Measurements from ENCODE around the gene GPRIN3.

GPRIN3 gene

DNA sequence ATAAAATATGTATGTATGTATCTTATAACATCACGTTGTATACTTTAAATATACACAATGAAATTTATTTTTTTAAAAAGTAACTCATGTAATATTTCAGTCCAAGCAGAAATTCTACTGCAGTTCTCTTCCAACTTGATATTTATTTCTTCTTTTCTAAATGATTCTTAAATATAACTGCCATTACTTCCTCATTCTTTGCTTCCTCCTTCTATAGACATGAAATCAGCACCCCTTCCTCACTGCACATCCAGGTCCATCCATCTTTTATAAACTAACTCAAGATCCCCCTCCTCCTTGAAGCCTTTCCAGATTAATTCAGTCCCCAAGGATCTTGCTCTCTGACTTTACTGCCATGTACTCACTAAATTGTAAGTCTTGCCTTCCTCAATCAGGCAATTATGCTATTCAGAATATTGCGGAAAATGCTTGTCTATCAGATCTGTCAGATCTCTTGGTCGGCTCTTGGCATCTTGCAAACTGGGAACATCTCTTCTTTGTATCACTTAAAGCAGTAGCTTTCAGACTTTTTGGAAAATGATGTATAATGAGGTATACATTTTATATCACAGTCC, 3.7 kb downstream of the GPRIN3 start:
- H3K4me3 ChIP-seq (ENCODE audit: low read length in 2 of 2) = peak overlapping the region; percentile 1 to 27

DNA sequence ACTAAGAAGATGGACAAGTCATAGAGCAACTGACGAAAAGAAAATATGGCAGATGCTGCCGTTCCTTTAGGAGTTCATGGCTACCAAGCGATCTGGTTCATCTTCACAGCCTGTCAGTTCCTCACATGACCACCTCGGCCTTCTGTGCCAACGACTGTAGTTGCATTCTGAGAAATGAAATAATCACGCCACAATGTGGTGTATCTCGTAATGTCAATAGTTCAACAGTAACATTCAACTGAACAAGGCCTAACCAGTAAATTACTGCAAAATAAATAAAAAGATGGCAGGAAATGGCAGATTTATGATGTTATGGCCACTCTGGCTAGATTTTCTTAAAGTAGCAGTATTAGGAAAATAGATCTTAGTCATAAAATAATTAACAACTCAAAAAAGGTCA, 4.4 kb downstream of the GPRIN3 start:
- no peaks in the 10 kb centered on the region for H3K9me3 ChIP-seq (ENCODE audit: control insufficient read depth in 2 of 2, low read length in 2 of 2)
- H3K9ac ChIP-seq (ENCODE audit: low read depth in 1 of 2, low read length in 2 of 2) = no peak overlapping the region
- peaks cover 22 to 52% of the 10 kb centered on the region in 2 donors for H3K4me1 ChIP-seq (ENCODE audit: control insufficient read depth in 2 of 2, insufficient read depth in 2 of 2, low read length in 2 of 2)
- H3K36me3 ChIP-seq (ENCODE audit: control insufficient read depth in 2 of 2, insufficient read depth in 2 of 2, low read length in 2 of 2) = no peaks in the 10 kb centered on the region
- H3K27me3 ChIP-seq (ENCODE audit: control insufficient read depth in 2 of 2, insufficient read depth in 2 of 2, low read length in 2 of 2) = no peaks in the 10 kb centered on the region
- H3K4me3 ChIP-seq (ENCODE audit: low read length in 2 of 2) = peak overlapping the region; percentile 41 to 53
- peak overlapping the region; percentile 53 to 71 for H3K27ac ChIP-seq (ENCODE audit: low read depth in 2 of 2, low read length in 2 of 2)

More for the DNA sequence above, 3.7 kb downstream of the GPRIN3 start:
- Histone ChIP-seq H3K27ac (ENCODE audit: low read depth in 2 of 2, low read length in 2 of 2) (peak overlapping the region in 1 of 2 donors; percentile 45), H3K27me3 (ENCODE audit: control insufficient read depth in 2 of 2, insufficient read depth in 2 of 2, low read length in 2 of 2) (no peaks in the 10 kb centered on the region), H3K9me3 (ENCODE audit: control insufficient read depth in 2 of 2, low read length in 2 of 2) (no peaks in the 10 kb centered on the region), H3K4me1 (ENCODE audit: control insufficient read depth in 2 of 2, insufficient read depth in 2 of 2, low read length in 2 of 2) (peaks cover 21 to 45% of the 10 kb centered on the region in 2 donors), H3K36me3 (ENCODE audit: control insufficient read depth in 2 of 2, insufficient read depth in 2 of 2, low read length in 2 of 2) (no peaks in the 10 kb centered on the region), H3K9ac (ENCODE audit: low read depth in 1 of 2, low read length in 2 of 2) (no peak overlapping the region)

DNA sequence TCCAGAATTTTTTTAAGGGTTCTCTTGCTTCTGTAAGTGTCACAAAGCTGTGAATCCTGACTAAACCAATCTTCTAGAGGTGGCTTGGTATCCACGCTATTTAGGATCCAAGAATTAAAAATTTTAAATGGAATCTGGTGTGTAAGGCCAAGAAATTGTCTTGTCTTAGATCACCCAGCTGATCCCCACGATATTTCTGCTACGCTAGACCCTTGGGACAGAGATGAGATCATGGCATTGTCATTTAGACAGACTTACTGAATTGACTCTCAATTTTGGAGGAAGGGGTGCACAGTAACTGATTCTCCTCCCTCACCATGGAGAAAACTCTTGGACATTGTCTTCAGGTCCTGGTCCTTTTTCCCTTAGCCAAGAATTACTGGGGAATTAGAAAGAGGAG, 5.7 kb downstream of the GPRIN3 start:
- H3K27me3 ChIP-seq (ENCODE audit: control insufficient read depth in 2 of 2, insufficient read depth in 2 of 2, low read length in 2 of 2) = no peaks in the 10 kb centered on the region
- no peaks in the 10 kb centered on the region for H3K9me3 ChIP-seq (ENCODE audit: control insufficient read depth in 2 of 2, low read length in 2 of 2)
- H3K36me3 ChIP-seq (ENCODE audit: control insufficient read depth in 2 of 2, insufficient read depth in 2 of 2, low read length in 2 of 2) = no peaks in the 10 kb centered on the region
- no peak overlapping the region for H3K4me3 ChIP-seq (ENCODE audit: low read length in 2 of 2)
- H3K4me1 ChIP-seq (ENCODE audit: control insufficient read depth in 2 of 2, insufficient read depth in 2 of 2, low read length in 2 of 2) = peaks cover 30 to 63% of the 10 kb centered on the region in 2 donors
- no peak overlapping the region for H3K9ac ChIP-seq (ENCODE audit: low read depth in 1 of 2, low read length in 2 of 2)
- H3K27ac ChIP-seq (ENCODE audit: low read depth in 2 of 2, low read length in 2 of 2) = peak overlapping the region; percentile 9 to 17

DNA sequence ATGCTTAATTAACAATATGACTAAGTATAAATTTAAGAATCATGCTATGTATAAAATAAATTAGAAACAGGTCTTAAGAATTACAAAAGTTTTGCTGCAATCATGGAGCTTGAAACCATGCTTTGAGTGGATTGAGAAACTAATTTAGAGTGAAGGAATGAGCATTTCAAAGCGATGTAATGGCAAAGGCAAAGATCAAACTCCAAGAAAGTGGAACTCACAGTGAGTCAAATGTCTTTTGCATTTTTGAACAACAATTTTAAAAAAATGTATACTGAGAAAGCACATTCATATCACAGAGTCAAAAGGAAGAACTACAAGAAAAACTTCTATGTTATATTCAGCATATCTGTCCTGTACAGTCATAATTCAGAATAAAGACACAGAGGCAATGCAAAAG, 6.6 kb downstream of the GPRIN3 start:
- no peak overlapping the region for H3K27ac ChIP-seq (ENCODE audit: low read depth in 2 of 2, low read length in 2 of 2)

DNA sequence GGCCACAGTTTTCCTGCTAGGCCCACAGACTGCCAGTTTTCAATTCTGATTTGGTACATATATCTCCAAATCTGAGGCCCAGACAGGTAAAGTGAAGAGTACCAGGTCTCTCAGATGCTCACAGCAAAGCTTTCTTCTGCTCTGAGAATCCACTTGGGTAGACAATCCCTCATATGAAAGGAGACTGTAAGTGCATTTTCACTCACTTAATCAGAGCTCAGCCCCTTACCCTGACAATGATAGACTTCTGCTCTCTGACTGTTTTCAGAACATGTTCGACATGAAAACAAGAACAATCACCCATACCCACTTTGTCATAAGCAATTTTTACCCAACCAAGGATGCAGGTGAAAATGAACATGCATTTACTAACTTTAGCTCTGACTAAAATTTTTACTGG, 7.1 kb downstream of the GPRIN3 start:
- H3K4me1 ChIP-seq (ENCODE audit: control insufficient read depth in 2 of 2, insufficient read depth in 2 of 2, low read length in 2 of 2) = peaks cover 37 to 61% of the 10 kb centered on the region in 2 donors
- peak overlapping the region in 1 of 2 donors; percentile 46 for H3K9ac ChIP-seq (ENCODE audit: low read depth in 1 of 2, low read length in 2 of 2)
- H3K36me3 ChIP-seq (ENCODE audit: control insufficient read depth in 2 of 2, insufficient read depth in 2 of 2, low read length in 2 of 2) = no peaks in the 10 kb centered on the region
- H3K9me3 ChIP-seq (ENCODE audit: control insufficient read depth in 2 of 2, low read length in 2 of 2) = no peaks in the 10 kb centered on the region
- H3K27me3 ChIP-seq (ENCODE audit: control insufficient read depth in 2 of 2, insufficient read depth in 2 of 2, low read length in 2 of 2) = no peaks in the 10 kb centered on the region
- no peak overlapping the region for H3K4me3 ChIP-seq (ENCODE audit: low read length in 2 of 2)
- peak overlapping the region; percentile 82 to 87 for H3K27ac ChIP-seq (ENCODE audit: low read depth in 2 of 2, low read length in 2 of 2)

More for the DNA sequence above, 6.6 kb downstream of the GPRIN3 start:
- H3K27me3 ChIP-seq (ENCODE audit: control insufficient read depth in 2 of 2, insufficient read depth in 2 of 2, low read length in 2 of 2) = no peaks in the 10 kb centered on the region
- peak overlapping the region in 1 of 2 donors; percentile 27 for H3K9ac ChIP-seq (ENCODE audit: low read depth in 1 of 2, low read length in 2 of 2)
- H3K4me3 ChIP-seq (ENCODE audit: low read length in 2 of 2) = peak overlapping the region in 1 of 2 donors; percentile 13
- no peaks in the 10 kb centered on the region for H3K36me3 ChIP-seq (ENCODE audit: control insufficient read depth in 2 of 2, insufficient read depth in 2 of 2, low read length in 2 of 2)
- H3K9me3 ChIP-seq (ENCODE audit: control insufficient read depth in 2 of 2, low read length in 2 of 2) = no peaks in the 10 kb centered on the region
- peaks cover 33 to 62% of the 10 kb centered on the region in 2 donors for H3K4me1 ChIP-seq (ENCODE audit: control insufficient read depth in 2 of 2, insufficient read depth in 2 of 2, low read length in 2 of 2)

DNA sequence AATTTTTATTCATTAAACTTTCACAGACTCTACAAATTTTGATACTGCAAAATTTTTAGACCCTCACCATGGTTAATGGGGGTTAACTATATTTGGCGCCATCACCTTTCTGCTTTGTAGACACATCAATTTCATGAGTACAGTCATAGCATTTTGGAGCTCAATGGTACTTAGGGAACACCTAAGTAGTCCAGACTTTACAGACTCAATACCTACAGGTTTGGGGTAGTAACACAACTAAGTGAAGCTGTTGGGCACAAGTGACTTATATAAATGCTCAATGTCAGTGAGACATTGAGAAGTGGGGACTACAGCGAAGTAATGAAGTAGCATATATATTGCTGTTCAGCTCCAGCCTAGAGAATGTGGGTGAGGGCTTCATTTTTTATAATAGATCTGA, 7.5 kb downstream of the GPRIN3 start:
- Histone ChIP-seq H3K9me3 (ENCODE audit: control insufficient read depth in 2 of 2, low read length in 2 of 2) (no peaks in the 10 kb centered on the region), H3K27me3 (ENCODE audit: control insufficient read depth in 2 of 2, insufficient read depth in 2 of 2, low read length in 2 of 2) (no peaks in the 10 kb centered on the region), H3K36me3 (ENCODE audit: control insufficient read depth in 2 of 2, insufficient read depth in 2 of 2, low read length in 2 of 2) (no peaks in the 10 kb centered on the region), H3K27ac (ENCODE audit: low read depth in 2 of 2, low read length in 2 of 2) (peak overlapping the region; percentile 82 to 87), H3K9ac (ENCODE audit: low read depth in 1 of 2, low read length in 2 of 2) (peak overlapping the region in 1 of 2 donors; percentile 46), H3K4me1 (ENCODE audit: control insufficient read depth in 2 of 2, insufficient read depth in 2 of 2, low read length in 2 of 2) (peaks cover 39 to 65% of the 10 kb centered on the region in 2 donors), H3K4me3 (ENCODE audit: low read length in 2 of 2) (no peak overlapping the region)

DNA sequence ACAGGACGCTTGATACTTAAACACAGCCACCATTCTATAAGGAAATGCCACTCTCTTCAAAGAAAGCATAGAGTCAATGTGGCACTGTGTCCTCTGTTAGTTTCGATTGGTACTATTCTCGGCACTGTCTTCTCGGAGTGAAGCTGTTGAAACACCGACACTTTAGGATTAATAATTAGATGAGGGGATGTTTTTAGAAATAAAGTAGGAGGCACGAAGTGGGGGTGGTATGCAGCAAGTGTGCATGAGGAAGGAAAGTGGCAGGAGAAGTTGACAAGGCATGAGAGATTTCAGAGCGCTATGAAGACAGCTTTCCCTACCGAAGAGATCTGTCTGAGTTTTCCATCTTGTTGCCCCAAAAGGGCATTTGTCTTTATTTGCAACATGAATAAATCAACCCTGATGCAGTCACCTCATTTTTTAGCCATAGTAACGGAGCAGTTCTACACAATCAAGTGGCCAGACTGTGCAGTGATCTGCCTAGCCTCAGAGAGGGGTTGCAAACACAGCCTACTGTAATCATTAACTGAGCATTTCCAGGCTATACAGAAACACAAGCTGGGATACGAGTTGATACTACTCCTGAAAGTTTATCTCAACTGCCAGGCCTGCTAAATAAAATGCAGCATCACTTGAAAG, 8.3 kb downstream of the GPRIN3 start:
- H3K27ac ChIP-seq (ENCODE audit: low read depth in 2 of 2, low read length in 2 of 2) = peak overlapping the region; percentile 82 to 87
- peak overlapping the region; percentile 60 to 79 for H3K4me3 ChIP-seq (ENCODE audit: low read length in 2 of 2)
- peaks cover 38 to 66% of the 10 kb centered on the region in 2 donors for H3K4me1 ChIP-seq (ENCODE audit: control insufficient read depth in 2 of 2, insufficient read depth in 2 of 2, low read length in 2 of 2)
- peak overlapping the region; percentile 60 to 74 for H3K9ac ChIP-seq (ENCODE audit: low read depth in 1 of 2, low read length in 2 of 2)
- H3K9me3 ChIP-seq (ENCODE audit: control insufficient read depth in 2 of 2, low read length in 2 of 2) = no peaks in the 10 kb centered on the region
- H3K27me3 ChIP-seq (ENCODE audit: control insufficient read depth in 2 of 2, insufficient read depth in 2 of 2, low read length in 2 of 2) = no peaks in the 10 kb centered on the region
- no peaks in the 10 kb centered on the region for H3K36me3 ChIP-seq (ENCODE audit: control insufficient read depth in 2 of 2, insufficient read depth in 2 of 2, low read length in 2 of 2)

DNA sequence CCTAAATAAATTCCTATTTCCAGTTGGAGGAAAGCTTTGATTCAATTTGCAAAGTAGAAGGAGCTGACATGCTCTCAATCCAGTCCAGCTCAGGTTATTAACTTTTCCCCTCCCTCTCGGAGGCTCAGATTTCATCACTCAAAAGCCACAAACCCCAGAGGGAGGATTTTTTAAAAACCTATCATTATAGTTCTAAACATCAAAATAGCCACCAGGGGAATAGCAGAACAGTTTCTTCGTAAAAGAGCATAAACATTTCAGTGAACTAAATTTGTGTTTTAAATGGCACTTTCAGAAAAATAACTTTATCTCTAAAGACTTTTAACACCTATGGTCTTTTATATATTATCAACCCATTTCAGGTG, 8.8 kb downstream of the GPRIN3 start:
- Histone ChIP-seq H3K27ac (ENCODE audit: low read depth in 2 of 2, low read length in 2 of 2) (peak overlapping the region; percentile 82 to 87), H3K4me1 (ENCODE audit: control insufficient read depth in 2 of 2, insufficient read depth in 2 of 2, low read length in 2 of 2) (peaks cover 38 to 66% of the 10 kb centered on the region in 2 donors), H3K36me3 (ENCODE audit: control insufficient read depth in 2 of 2, insufficient read depth in 2 of 2, low read length in 2 of 2) (no peaks in the 10 kb centered on the region)

DNA sequence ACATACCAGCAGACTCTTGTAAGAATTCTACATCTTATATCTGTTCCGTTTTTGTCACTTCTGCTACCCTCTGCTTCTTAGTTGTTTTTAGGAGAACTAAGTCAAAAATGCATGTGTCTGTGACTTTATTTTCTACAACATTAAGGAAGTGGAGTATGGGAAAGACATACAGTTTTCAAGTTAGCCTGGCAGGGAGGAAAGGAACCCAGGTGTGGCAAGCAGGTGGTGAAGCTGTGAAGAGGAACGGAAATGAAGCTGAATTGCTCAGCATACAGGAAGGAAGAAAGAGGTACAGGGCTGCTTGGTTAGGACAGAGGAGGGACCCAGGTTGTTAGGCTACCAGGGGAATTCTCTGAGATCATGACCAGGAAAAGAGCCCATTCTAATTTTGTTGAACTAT, 9.4 kb downstream of the GPRIN3 start:
- H3K27me3 ChIP-seq (ENCODE audit: control insufficient read depth in 2 of 2, insufficient read depth in 2 of 2, low read length in 2 of 2) = no peaks in the 10 kb centered on the region
- H3K4me1 ChIP-seq (ENCODE audit: control insufficient read depth in 2 of 2, insufficient read depth in 2 of 2, low read length in 2 of 2) = peaks cover 34 to 63% of the 10 kb centered on the region in 2 donors
- no peaks in the 10 kb centered on the region for H3K36me3 ChIP-seq (ENCODE audit: control insufficient read depth in 2 of 2, insufficient read depth in 2 of 2, low read length in 2 of 2)
- H3K27ac ChIP-seq (ENCODE audit: low read depth in 2 of 2, low read length in 2 of 2) = peak overlapping the region; percentile 82 to 87
- no peaks in the 10 kb centered on the region for H3K9me3 ChIP-seq (ENCODE audit: control insufficient read depth in 2 of 2, low read length in 2 of 2)
- peak overlapping the region; percentile 27 to 50 for H3K4me3 ChIP-seq (ENCODE audit: low read length in 2 of 2)
- H3K9ac ChIP-seq (ENCODE audit: low read depth in 1 of 2, low read length in 2 of 2) = peak overlapping the region; percentile 47 to 60

More for the DNA sequence above, 8.8 kb downstream of the GPRIN3 start:
- Histone ChIP-seq H3K9me3 (ENCODE audit: control insufficient read depth in 2 of 2, low read length in 2 of 2) (no peaks in the 10 kb centered on the region), H3K27me3 (ENCODE audit: control insufficient read depth in 2 of 2, insufficient read depth in 2 of 2, low read length in 2 of 2) (no peaks in the 10 kb centered on the region), H3K4me3 (ENCODE audit: low read length in 2 of 2) (peak overlapping the region; percentile 60 to 79), H3K9ac (ENCODE audit: low read depth in 1 of 2, low read length in 2 of 2) (peak overlapping the region; percentile 60 to 74)

DNA sequence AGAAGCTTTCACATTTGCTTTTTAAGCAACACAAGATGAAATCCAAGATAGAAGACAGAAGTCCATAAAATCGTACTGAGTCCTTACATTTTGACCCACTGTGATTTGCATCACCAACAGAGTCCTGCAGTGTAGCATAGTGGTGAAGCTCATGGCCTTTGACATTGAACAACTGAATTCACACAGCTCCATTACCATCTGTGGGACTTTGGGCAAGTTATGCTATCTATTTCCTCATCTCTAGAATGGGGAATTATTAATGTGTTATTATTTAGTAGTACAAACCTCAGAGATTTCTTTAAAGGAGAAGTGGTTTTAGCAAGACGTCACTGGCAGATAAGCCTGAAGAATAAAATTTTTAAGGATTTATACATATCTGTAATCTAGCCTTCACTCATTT, 10.7 kb downstream of the GPRIN3 start:
- H3K27ac ChIP-seq (ENCODE audit: low read depth in 2 of 2, low read length in 2 of 2) = peak overlapping the region; percentile 82 to 87
- H3K9me3 ChIP-seq (ENCODE audit: control insufficient read depth in 2 of 2, low read length in 2 of 2) = no peaks in the 10 kb centered on the region
- no peaks in the 10 kb centered on the region for H3K27me3 ChIP-seq (ENCODE audit: control insufficient read depth in 2 of 2, insufficient read depth in 2 of 2, low read length in 2 of 2)
- no peaks in the 10 kb centered on the region for H3K36me3 ChIP-seq (ENCODE audit: control insufficient read depth in 2 of 2, insufficient read depth in 2 of 2, low read length in 2 of 2)
- peaks cover 33 to 51% of the 10 kb centered on the region in 2 donors for H3K4me1 ChIP-seq (ENCODE audit: control insufficient read depth in 2 of 2, insufficient read depth in 2 of 2, low read length in 2 of 2)
- H3K9ac ChIP-seq (ENCODE audit: low read depth in 1 of 2, low read length in 2 of 2) = peak overlapping the region in 1 of 2 donors; percentile 39
- no peak overlapping the region for H3K4me3 ChIP-seq (ENCODE audit: low read length in 2 of 2)

Data from mucosa of rectum (tissue), 2 donors.